Neural cell (in vitro differentiated cells): ENCODE data around the gene PPP2R5E. TPM values are rescaled to one million over a fixed set of nuclear protein-coding genes. Genes with fewer than 3 reads are reported as not detected.

ENCODE experiments used
- H2AFZ ChIP-seq: fragments of 200-600, 300-800 bp; sonication (generic), shearing (Covaris generic); 2 replicates; pipeline ENCODE4 v1.6.0; 2014; ENCODE audit warnings: low read depth, mild to moderate bottlenecking, antibody characterized with exemption, low read length, moderate library complexity
- H3F3A ChIP-seq: fragments of 200-600 bp; shearing (Covaris generic); 2 replicates; pipeline ENCODE4 v1.6.1; 2016; ENCODE audit warnings: mild to moderate bottlenecking, moderate library complexity, mixed read lengths, antibody characterized with exemption, low read length; ENCODE audit not compliant: insufficient read depth, poor library complexity, severe bottlenecking
- H3K27ac ChIP-seq: fragments of 200-600, 300-800 bp; sonication (generic), shearing (Covaris generic); 2 replicates; pipeline ENCODE4 v1.5.1; 2014; ENCODE audit warnings: mild to moderate bottlenecking, low read length, moderate library complexity
- H3K27me3 ChIP-seq: fragments of 300-800, 200-600 bp; sonication (generic), shearing (Covaris generic); 2 replicates; pipeline ENCODE4 v1.6.0; 2014; ENCODE audit warnings: mild to moderate bottlenecking, low read depth, low read length, moderate library complexity; ENCODE audit not compliant: insufficient read depth
- H3K36me3 ChIP-seq: fragments of 300-800, 200-600 bp; sonication (generic), shearing (Covaris generic); 2 replicates; pipeline ENCODE4 v1.5.1; 2014; ENCODE audit warnings: mild to moderate bottlenecking, antibody characterized with exemption, low read length, moderate library complexity; ENCODE audit not compliant: insufficient read depth
- H3K4me2 ChIP-seq: fragments of 300-800, 200-600 bp; sonication (generic), shearing (Covaris generic); 2 replicates; pipeline ENCODE4 v1.6.0; 2014; ENCODE audit warnings: mild to moderate bottlenecking, low read length
- H3K4me3 ChIP-seq: fragments of 300-800, 200-600 bp; sonication (generic), shearing (Covaris generic); 2 replicates; pipeline ENCODE4 v1.5.1; 2014; ENCODE audit warnings: mild to moderate bottlenecking, low read length, moderate library complexity
- H3K79me2 ChIP-seq: fragments of 200-600 bp; shearing (Covaris generic); replicated peaks from 2 replicates; pipeline ENCODE4 v1.6.0; 2014; ENCODE audit warnings: mild to moderate bottlenecking, low read length, moderate library complexity; ENCODE audit not compliant: insufficient read depth
- H3K9ac ChIP-seq: fragments of 300-800, 200-600 bp; sonication (generic), shearing (Covaris generic); 2 replicates; pipeline ENCODE4 v1.6.1; 2016; ENCODE audit warnings: mild to moderate bottlenecking, low read length, mixed read lengths
- H3K9me2 ChIP-seq: fragments of 200-600 bp; shearing (Covaris generic); 2 replicates; pipeline ENCODE4 v1.6.1; 2016; ENCODE audit warnings: mild to moderate bottlenecking, low read length, mixed read lengths; ENCODE audit not compliant: insufficient read depth
- H3K9me3 ChIP-seq: fragments of 200-600, 300-800 bp; sonication (generic), shearing (Covaris generic); 2 replicates; pipeline ENCODE4 v1.6.1; 2016; ENCODE audit warnings: mild to moderate bottlenecking, mixed run types, low read length, moderate library complexity, mixed read lengths
- H4K20me1 ChIP-seq: fragments of 200-600 bp; shearing (Covaris generic); 2 replicates; pipeline ENCODE4 v1.6.1; 2016; ENCODE audit warnings: mild to moderate bottlenecking, mixed run types; ENCODE audit not compliant: insufficient read depth
- CTCF ChIP-seq: fragments of 450-650 bp; IDR thresholded peaks from 2 replicates; pipeline ENCODE4 v1.5.1; 2014; ENCODE audit warnings: antibody characterized with exemption, mild to moderate bottlenecking, moderate library complexity; ENCODE audit not compliant: poor library complexity, severe bottlenecking
- EP300 ChIP-seq: fragments of 450-650 bp; conservative IDR thresholded peaks from 2 replicates; pipeline ENCODE4 v1.6.1; 2014; ENCODE audit warnings: antibody characterized with exemption, mild to moderate bottlenecking, moderate library complexity; ENCODE audit not compliant: poor library complexity, severe bottlenecking
- EZH2 ChIP-seq: fragments of 200-600, 300-800 bp; shearing (Covaris generic), sonication (generic); IDR thresholded peaks from 2 replicates; pipeline ENCODE4 v1.6.1; 2014; ENCODE audit warnings: antibody characterized with exemption, low read length, borderline replicate concordance, mild to moderate bottlenecking; ENCODE audit not compliant: insufficient read depth, poor library complexity, severe bottlenecking
- MXI1 ChIP-seq: fragments of 450-650 bp; conservative IDR thresholded peaks from 2 replicates; pipeline ENCODE4 v1.6.1; 2014; ENCODE audit warnings: antibody characterized with exemption, mild to moderate bottlenecking; ENCODE audit not compliant: poor library complexity, severe bottlenecking
- POLR2AphosphoS5 ChIP-seq: IDR thresholded peaks from 2 replicates; pipeline ENCODE4 v1.6.1; 2012
- RAD21 ChIP-seq: fragments of 450-650 bp; conservative IDR thresholded peaks from 2 replicates; pipeline ENCODE4 v1.6.1; 2014; ENCODE audit warnings: antibody characterized with exemption, mild to moderate bottlenecking, moderate library complexity
- REST ChIP-seq: IDR thresholded peaks from 2 replicates; pipeline ENCODE4 v1.6.1; 2012; ENCODE audit warnings: borderline replicate concordance
- SMC3 ChIP-seq: fragments of 450-650 bp; conservative IDR thresholded peaks from 2 replicates; pipeline ENCODE4 v1.6.1; 2014; ENCODE audit warnings: antibody characterized with exemption, mild to moderate bottlenecking, moderate library complexity; ENCODE audit not compliant: poor library complexity
- TAF1 ChIP-seq: IDR thresholded peaks from 2 replicates; pipeline ENCODE4 v1.6.1; 2012; ENCODE audit warnings: low read depth
- polyA plus RNA-seq: library from polyadenylated mRNA; depleted of rRNA; stranded (reverse); fragments of >200 nt; gene quantifications from 2 replicates; pipeline ENCODE4 v1.2.3, GENCODE V29; 2014

PPP2R5E gene
- polyA plus RNA-seq, 1 donor from 2014 or later: 26.7 TPM

GRCh38 chr14:63452796-63453195 lies 90.4 kb downstream of the PPP2R5E start:
- no peak overlapping the region for H3K4me2 ChIP-seq
- TF ChIP-seq RAD21 (no peak), TAF1 (no peak), REST (no peak), MXI1 (no peak), EP300 (no peak), CTCF (no peak), EZH2 (no peak), SMC3 (no peak), POLR2AphosphoS5 (no peak)
- no peaks in the 10 kb centered on the region for H3K36me3 ChIP-seq
- H3K27me3 ChIP-seq: no peaks in the 10 kb centered on the region
- no peaks in the 10 kb centered on the region for H3K9me2 ChIP-seq
- H3K4me3 ChIP-seq: no peak overlapping the region
- H3K9ac ChIP-seq: no peak overlapping the region
- H2AFZ ChIP-seq: no peak overlapping the region
- H3K27ac ChIP-seq: no peak overlapping the region
- no peaks in the 10 kb centered on the region for H3K9me3 ChIP-seq
- H4K20me1 ChIP-seq: no peaks in the 10 kb centered on the region
- peaks cover 44% of the 10 kb centered on the region for H3K79me2 ChIP-seq
- no peaks in the 10 kb centered on the region for H3F3A ChIP-seq

DNA sequence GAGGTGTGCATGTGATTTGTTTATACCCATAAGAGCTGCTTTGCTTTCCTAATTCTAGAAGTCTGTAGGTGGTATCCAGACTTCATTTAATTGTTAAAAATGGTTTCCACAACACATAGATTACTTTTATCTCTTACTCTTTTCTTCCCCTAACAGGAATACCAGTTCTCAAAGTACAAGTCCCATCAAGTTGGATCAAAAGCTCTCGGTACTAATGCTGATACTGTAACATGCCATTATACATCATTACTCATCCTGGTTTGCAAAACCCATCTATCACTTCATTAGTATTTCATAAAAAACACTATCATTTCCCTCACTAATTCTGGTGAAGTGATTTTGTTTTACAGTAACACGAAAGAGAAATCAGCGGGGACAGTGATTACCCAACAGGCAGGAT lies 94.3 kb downstream of the PPP2R5E start:
- H3K79me2 ChIP-seq: peaks cover 25% of the 10 kb centered on the region

More for the DNA sequence above, 94.3 kb downstream of the PPP2R5E start:
- Histone ChIP-seq H2AFZ (no peak overlapping the region), H3K36me3 (no peaks in the 10 kb centered on the region), H3K4me2 (no peak overlapping the region), H3K4me3 (no peak overlapping the region), H3F3A (no peaks in the 10 kb centered on the region), H3K9ac (no peak overlapping the region), H3K27ac (no peak overlapping the region), H3K27me3 (no peaks in the 10 kb centered on the region), H4K20me1 (no peaks in the 10 kb centered on the region), H3K9me2 (no peaks in the 10 kb centered on the region), H3K9me3 (no peaks in the 10 kb centered on the region)
- TF ChIP-seq RAD21: no peak
- TF ChIP-seq EZH2: no peak
- TF ChIP-seq REST: no peak
- no peak for TF ChIP-seq EP300
- no peak for TF ChIP-seq POLR2AphosphoS5
- no peak for TF ChIP-seq TAF1
- TF ChIP-seq CTCF: no peak
- no peak for TF ChIP-seq SMC3
- TF ChIP-seq MXI1: no peak
